Endodermal cell (in vitro differentiated cells): ENCODE results near the gene AHI1. TPM values are rescaled to one million over a fixed set of nuclear protein-coding genes. Genes with fewer than 3 reads are reported as not detected.
A peak's percentile ranks its signal among the peaks of the same experiment; 100 is the strongest.

Source experiments
- DNase-seq: peaks from one replicate; pipeline ENCODE4 v3.0.0-alpha.2; 2017
- H3K27ac ChIP-seq: 2 replicates; pipeline ENCODE4 v1.5.1; 2013; ENCODE audit warnings: mild to moderate bottlenecking, low read depth, low read length, moderate library complexity
- H3K27me3 ChIP-seq: 2 replicates; pipeline ENCODE4 v1.6.1; 2013; ENCODE audit warnings: mild to moderate bottlenecking, low read length, moderate library complexity; ENCODE audit not compliant: insufficient read depth, control insufficient read depth, poor library complexity, severe bottlenecking
- H3K36me3 ChIP-seq: 2 replicates; pipeline ENCODE4 v1.7.0; 2013; ENCODE audit warnings: mild to moderate bottlenecking, low read length, moderate library complexity; ENCODE audit not compliant: control insufficient read depth, insufficient read depth
- H3K4me1 ChIP-seq: one replicate; pipeline ENCODE4 v1.7.0; 2013; ENCODE audit warnings: low read length; ENCODE audit not compliant: control insufficient read depth, insufficient read depth
- H3K4me3 ChIP-seq: 2 replicates; pipeline ENCODE4 v1.5.1; 2013; ENCODE audit warnings: mild to moderate bottlenecking, low read length, moderate library complexity
- H3K9ac ChIP-seq: 2 replicates; pipeline ENCODE4 v1.6.1; 2013; ENCODE audit warnings: mild to moderate bottlenecking, low read length, moderate library complexity; ENCODE audit not compliant: poor library complexity, severe bottlenecking; ENCODE audit errors: extremely low read depth
- H3K9me3 ChIP-seq: 2 replicates; pipeline ENCODE4 v1.6.1; 2013; ENCODE audit warnings: mild to moderate bottlenecking, low read length, moderate library complexity; ENCODE audit not compliant: control insufficient read depth
- H3K27ac Mint-ChIP-seq: 2 replicates; pipeline ENCODE4 v1.8.0; 2020; ENCODE audit warnings: mixed read lengths
- H3K27me3 Mint-ChIP-seq: 2 replicates; pipeline ENCODE4 v1.8.0; 2021; ENCODE audit warnings: mild to moderate bottlenecking, mixed read lengths; ENCODE audit not compliant: insufficient read depth
- H3K36me3 Mint-ChIP-seq: 2 replicates; pipeline ENCODE4 v1.8.0; 2020; ENCODE audit warnings: low read depth, mixed read lengths
- H3K4me1 Mint-ChIP-seq: 2 replicates; pipeline ENCODE4 v1.8.0; 2020; ENCODE audit warnings: mixed read lengths
- H3K4me3 Mint-ChIP-seq: 2 replicates; pipeline ENCODE4 v1.8.0; 2020; ENCODE audit warnings: mild to moderate bottlenecking, moderate library complexity, mixed read lengths
- H3K9me3 Mint-ChIP-seq: 2 replicates; pipeline ENCODE4 v1.8.0; 2020; ENCODE audit warnings: mild to moderate bottlenecking, mixed read lengths
- WGBS, 2 experiments: methylation state at CpG; one replicate each; pipeline versions ENCODE4 v1.1.5 to v1.1.7; 2013; ENCODE audit warnings: missing lambda C conversion rate in 2 of 2, mixed read lengths in 1 of 2; ENCODE audit not compliant: insufficient coverage in 1 of 2, insufficient read length in 1 of 2; 5-methylcytosine and 5-hydroxymethylcytosine counted together
- total RNA-seq, 2 donors: library from RNA; stranded (reverse); fragmentation: NEBNext Ultra II Directional in 1 of 2; extraction: Animal tissue kit (Norgen Biotek cat#: 25700) in 1 of 2; gene quantifications; 2 replicates in 1 of 2; 3 replicates in 1 of 2; pipeline ENCODE4 v1.2.1, GENCODE V29; 2021
- TF ChIP-seq, protein P1 (sequence below): fragments of 200-600 bp; sonication (generic); conservative IDR thresholded peaks from 2 replicates; pipeline ENCODE4 v1.5.0; 2021; ENCODE audit warnings: antibody characterized with exemption, mild to moderate bottlenecking

The AHI1 gene
- total RNA-seq, 2 donors from 2014 or later = 24.9 to 34.9 TPM

- Histone ChIP-seq H3K36me3 (no peaks in the 10 kb centered on the region), H3K4me3 (no peak overlapping the region), H3K27ac (no peak overlapping the region), H3K4me1 (no peaks in the 10 kb centered on the region), H3K27me3 (no peaks in the 10 kb centered on the region), H3K9ac (no peak overlapping the region), H3K9me3 (no peaks in the 10 kb centered on the region)
- TF ChIP-seq, protein P1, sequence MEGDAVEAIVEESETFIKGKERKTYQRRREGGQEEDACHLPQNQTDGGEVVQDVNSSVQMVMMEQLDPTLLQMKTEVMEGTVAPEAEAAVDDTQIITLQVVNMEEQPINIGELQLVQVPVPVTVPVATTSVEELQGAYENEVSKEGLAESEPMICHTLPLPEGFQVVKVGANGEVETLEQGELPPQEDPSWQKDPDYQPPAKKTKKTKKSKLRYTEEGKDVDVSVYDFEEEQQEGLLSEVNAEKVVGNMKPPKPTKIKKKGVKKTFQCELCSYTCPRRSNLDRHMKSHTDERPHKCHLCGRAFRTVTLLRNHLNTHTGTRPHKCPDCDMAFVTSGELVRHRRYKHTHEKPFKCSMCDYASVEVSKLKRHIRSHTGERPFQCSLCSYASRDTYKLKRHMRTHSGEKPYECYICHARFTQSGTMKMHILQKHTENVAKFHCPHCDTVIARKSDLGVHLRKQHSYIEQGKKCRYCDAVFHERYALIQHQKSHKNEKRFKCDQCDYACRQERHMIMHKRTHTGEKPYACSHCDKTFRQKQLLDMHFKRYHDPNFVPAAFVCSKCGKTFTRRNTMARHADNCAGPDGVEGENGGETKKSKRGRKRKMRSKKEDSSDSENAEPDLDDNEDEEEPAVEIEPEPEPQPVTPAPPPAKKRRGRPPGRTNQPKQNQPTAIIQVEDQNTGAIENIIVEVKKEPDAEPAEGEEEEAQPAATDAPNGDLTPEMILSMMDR = peak; percentile 35
- no peaks in the 10 kb centered on the region for H3K9me3 Mint-ChIP-seq
- DNase-seq = no peak
- H3K36me3 Mint-ChIP-seq = no peaks in the 10 kb centered on the region
- no peaks in the 10 kb centered on the region for H3K27me3 Mint-ChIP-seq
- H3K27ac Mint-ChIP-seq = no peak overlapping the region
- H3K4me1 Mint-ChIP-seq = peaks cover 11% of the 10 kb centered on the region
- H3K4me3 Mint-ChIP-seq = no peak overlapping the region
- 73% methylated on average over 2 of the region's 2 CpGs; no CpG with 5 or more reads in 1 of the 2 experiments for WGBS, 2 experiments
These were observed 42.8 kb upstream of the AHI1 start for GRCh38 chr6:135540207-135540840.

DNA sequence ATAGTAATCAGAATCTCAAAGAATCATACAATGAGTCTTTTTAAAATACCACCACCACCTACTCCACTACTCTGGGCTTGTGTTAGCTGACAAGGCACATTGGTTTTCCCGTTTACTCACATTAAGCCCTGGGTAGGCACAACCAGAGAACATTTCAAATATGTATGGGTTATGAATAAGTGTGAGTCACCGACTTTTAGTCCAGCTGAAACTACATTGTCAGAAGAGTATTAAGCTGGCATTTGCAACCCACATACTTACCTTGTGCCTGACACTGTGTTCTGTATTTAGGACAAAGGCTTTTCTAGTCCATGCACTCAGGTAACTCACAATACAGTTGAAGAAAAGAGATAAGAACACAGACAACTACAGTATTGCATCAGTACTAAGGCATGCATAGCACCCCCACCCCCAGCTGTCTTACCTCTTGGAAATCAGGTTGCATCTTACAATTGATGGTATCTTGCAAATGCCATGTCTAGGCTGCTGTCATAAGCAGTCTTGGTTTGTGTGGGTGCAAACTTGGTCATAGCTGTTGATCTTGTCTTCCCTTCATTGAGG is 40.3 kb upstream of the AHI1 start:
- H3K27me3 ChIP-seq = no peaks in the 10 kb centered on the region
- peaks cover 11% of the 10 kb centered on the region for H3K4me1 Mint-ChIP-seq
- no peaks in the 10 kb centered on the region for H3K27me3 Mint-ChIP-seq
- TF ChIP-seq, protein P1 = no peak
- H3K4me3 Mint-ChIP-seq = no peak overlapping the region
- H3K4me3 ChIP-seq = no peak overlapping the region
- WGBS, 2 experiments = 80 to 82% methylated on average over 1 to 2 of the region's 2 CpGs
- no peaks in the 10 kb centered on the region for H3K9me3 ChIP-seq
- DNase-seq = peak; percentile 63
- no peak overlapping the region for H3K27ac ChIP-seq
- no peaks in the 10 kb centered on the region for H3K4me1 ChIP-seq
- H3K36me3 Mint-ChIP-seq = no peaks in the 10 kb centered on the region
- H3K36me3 ChIP-seq = no peaks in the 10 kb centered on the region
- no peak overlapping the region for H3K27ac Mint-ChIP-seq
- no peak overlapping the region for H3K9ac ChIP-seq
- no peaks in the 10 kb centered on the region for H3K9me3 Mint-ChIP-seq

DNA sequence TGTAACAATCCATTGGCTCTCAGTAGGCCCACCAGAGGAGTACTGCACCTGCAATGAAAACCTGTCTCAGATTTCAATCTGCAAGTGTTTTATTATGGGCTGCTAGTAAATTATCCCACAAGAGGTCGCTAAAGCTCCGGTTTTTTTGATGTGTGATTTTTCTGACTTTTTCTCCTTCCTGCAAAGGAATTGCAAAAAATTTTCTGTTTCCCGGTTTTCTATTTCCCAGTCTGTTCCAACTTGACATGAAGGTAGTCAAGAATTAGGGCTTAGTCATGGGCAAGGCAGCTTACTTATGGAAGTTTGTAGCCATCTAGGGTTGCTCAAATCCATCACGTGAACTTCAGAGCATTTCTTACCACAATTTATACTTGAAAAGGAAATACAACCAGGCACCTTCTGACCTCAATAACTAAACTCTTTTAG is 38.5 kb upstream of the AHI1 start:
- Histone ChIP-seq H3K27ac (no peak overlapping the region), H3K4me1 (no peaks in the 10 kb centered on the region), H3K36me3 (no peaks in the 10 kb centered on the region), H3K9me3 (no peaks in the 10 kb centered on the region), H3K9ac (no peak overlapping the region), H3K4me3 (no peak overlapping the region), H3K27me3 (no peaks in the 10 kb centered on the region)
- H3K4me1 Mint-ChIP-seq = peaks cover 11% of the 10 kb centered on the region
- TF ChIP-seq, protein P1 = peak; percentile 79
- no peaks in the 10 kb centered on the region for H3K9me3 Mint-ChIP-seq
- H3K27ac Mint-ChIP-seq = no peak overlapping the region
- WGBS, 2 experiments = 24 to 60% methylated on average over 2 to 4 of the region's 4 CpGs
- no peaks in the 10 kb centered on the region for H3K36me3 Mint-ChIP-seq
- peak; percentile 55 for DNase-seq
- no peaks in the 10 kb centered on the region for H3K27me3 Mint-ChIP-seq
- H3K4me3 Mint-ChIP-seq = no peak overlapping the region
